ENCODE measurements around the gene ACP2. TPM values are rescaled to one million over a fixed set of nuclear protein-coding genes. Genes with fewer than 3 reads are reported as not detected.

ACP2 gene
- 27.0 and 45.0 TPM in 2 replicates for total RNA-seq

DNA sequence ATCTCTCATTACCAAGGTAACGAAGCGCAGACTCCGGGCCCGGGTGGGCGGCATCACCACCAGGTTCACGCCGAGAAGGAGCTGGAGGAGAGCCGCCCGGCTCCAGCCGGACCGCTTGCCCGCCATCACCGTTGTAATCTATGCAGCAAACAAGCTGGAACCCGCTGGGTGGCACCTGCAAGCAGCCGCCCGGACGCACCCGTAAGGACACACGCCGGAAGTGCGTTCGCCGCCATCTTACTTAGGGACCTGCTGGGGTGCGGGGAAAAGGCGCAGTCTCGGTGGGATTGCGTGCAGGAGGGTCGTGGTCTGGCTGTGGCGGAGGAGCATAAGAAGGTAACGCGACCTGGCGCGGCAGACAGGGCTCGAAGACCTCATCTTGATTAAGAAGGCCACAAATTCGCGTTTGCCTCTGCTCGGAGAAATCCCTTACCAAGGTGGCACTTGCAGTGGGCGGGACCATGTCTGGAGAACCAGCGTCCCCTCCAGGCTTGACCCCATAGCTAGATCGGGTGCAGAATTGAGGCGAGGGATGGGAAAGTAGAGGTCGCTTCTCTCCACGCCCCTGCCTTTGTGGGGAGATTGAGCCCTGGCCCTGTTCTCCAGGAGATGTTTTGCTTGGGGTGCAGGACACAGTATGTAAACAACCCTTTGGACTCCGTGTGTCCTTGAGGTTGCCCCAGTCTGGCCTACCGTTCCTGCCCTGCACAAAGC lies at the start of gene ACP2:
Gene ACP2, minus strand, starts transcription at position 151 of the 714 bp plus-strand sequence. Its CDS starts 25 bp downstream, at position 126.

GRCh38 chr11:47269829-47270305 lies 21.3 kb upstream of the ACP2 start, which contains the start of gene MADD:
Gene MADD (plus strand): TSS chr11:47270133.

GRCh38 chr11:47257517-47258316 lies 9.1 kb upstream of the ACP2 start, which contains the start of gene NR1H3:
Gene NR1H3 (plus strand): TSS chr11:47257996. CDS start chr11:47259217, 1,221 bp downstream.

Other genes with a start within 250 kb of the ACP2 start
- gene ARFGAP2, start 71.9 kb downstream of the ACP2 start, total RNA-seq, result 62.8 and 81.1 TPM in 2 replicates
- gene PACSIN3, start 62.4 kb downstream of the ACP2 start, total RNA-seq, result 16.2 and 17.6 TPM in 2 replicates
- 15.9 and 26.0 TPM in 2 replicates for gene DDB2, start 33.8 kb downstream of the ACP2 start, total RNA-seq
- 28.9 and 34.1 TPM in 2 replicates for gene NR1H3, start 9.2 kb upstream of the ACP2 start, total RNA-seq
- 12.5 and 16.1 TPM in 2 replicates for gene MADD, start 21.3 kb upstream of the ACP2 start, total RNA-seq
- not detected in 2 replicates for gene MYBPC3, start 103.9 kb upstream of the ACP2 start, total RNA-seq
- gene SPI1, start 129.7 kb upstream of the ACP2 start, total RNA-seq, result not detected in 2 replicates
- gene SLC39A13, start 159.8 kb upstream of the ACP2 start, total RNA-seq, result 104 and 110 TPM in 2 replicates
- 89.3 and 101 TPM in 2 replicates for gene PSMC3, start 177.6 kb upstream of the ACP2 start, total RNA-seq
- gene RAPSN, start 200.3 kb upstream of the ACP2 start, total RNA-seq, result not detected in 2 replicates